K562 (cell line): ENCODE measurements around the gene TRAF3.

Source experiments
- COPS2 ChIP-seq: fragments of 450-650 bp; conservative IDR thresholded peaks from 2 replicates; pipeline ENCODE4 v1.6.1; 2016; ENCODE audit warnings: mild to moderate bottlenecking, moderate library complexity
- ELK1 ChIP-seq: sonication (generic); formaldehyde crosslinking; IDR thresholded peaks from 2 replicates; pipeline ENCODE4 v1.8.1; 2022; ENCODE audit warnings: missing genetic modification reagents
- EP300 ChIP-seq: IDR thresholded peaks from 2 replicates; pipeline ENCODE4 v1.6.1; 2012; ENCODE audit warnings: low read length, improper control_type of control experiment
- FOS ChIP-seq: IDR thresholded peaks from 3 replicates; pipeline ENCODE4 v1.6.1; 2011; ENCODE audit not compliant: insufficient read length; ENCODE audit errors: extremely low read depth
- KDM1A ChIP-seq, 2 experiments: fragments of 450-650 bp; IDR thresholded peaks; 2 replicates each; pipeline ENCODE4 v1.6.1; 2016; ENCODE audit warnings: mild to moderate bottlenecking in 2 of 2

GRCh38 chr14:102729825-102730224 is 47.4 kb upstream of the TRAF3 start:
- TF ChIP-seq FOS (no peak), ELK1 (CRISPR knock-in tag) (no peak), COPS2 (no peak), KDM1A (IDR thresholded peaks at IDR 0.05) (no peak), EP300 (no peak)
